ENCODE measurements around the gene DPP8.
"Not testable (repeated sequence)": the region's sequence is repeated elsewhere in the genome, so short reads cannot be mapped to it uniquely, and the experiment has no call there.

Gene DPP8

DNA sequence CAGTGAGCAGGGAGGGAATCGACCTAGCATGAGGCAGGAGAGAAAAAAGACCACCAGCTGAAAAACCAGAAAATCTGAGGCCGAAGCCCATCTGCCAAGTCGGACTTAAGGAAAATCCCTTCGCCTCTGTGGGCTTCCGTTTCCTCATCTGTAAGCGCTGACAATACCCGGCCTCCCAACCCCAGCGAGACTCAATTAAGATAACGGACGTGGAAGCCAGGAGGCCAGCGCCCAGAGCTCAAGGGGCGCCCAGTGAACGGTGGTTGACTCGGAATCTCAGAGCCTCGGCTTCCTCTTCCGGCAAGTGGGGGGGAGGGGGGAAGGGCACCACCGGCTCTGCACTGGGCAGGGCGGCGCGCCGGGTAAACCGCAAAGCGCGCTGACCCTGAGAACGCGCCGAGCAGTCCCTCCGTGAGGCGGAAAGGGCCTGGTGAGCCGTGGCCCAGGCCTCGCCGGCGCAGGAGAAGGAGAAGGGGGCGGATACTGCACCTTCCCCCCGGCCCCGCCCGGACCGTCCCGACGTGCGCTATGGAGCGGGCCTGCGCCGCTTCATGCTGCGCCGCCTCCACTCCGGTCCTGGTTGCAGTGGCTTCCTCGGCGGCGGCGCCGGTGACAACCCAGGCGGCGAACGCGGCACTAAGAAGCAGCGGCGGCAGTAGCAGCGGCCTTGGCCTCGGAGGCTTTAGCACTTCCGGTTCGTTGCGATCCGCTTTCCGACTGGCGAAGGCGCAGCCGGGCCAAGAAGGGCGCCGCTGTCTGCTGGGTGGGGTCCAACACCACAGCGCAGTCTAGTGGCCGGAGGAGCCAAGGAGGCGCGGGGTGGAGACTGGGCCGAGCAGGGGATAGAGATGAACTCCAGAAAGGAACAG lies at the start of gene DPP8:
Gene DPP8, minus strand, starts transcription at position 693 of the 869 bp plus-strand sequence. CDS start 5,136 bp downstream, outside the sequence.
- peak; percentile 91 to 94 for DNase-seq

DNA sequence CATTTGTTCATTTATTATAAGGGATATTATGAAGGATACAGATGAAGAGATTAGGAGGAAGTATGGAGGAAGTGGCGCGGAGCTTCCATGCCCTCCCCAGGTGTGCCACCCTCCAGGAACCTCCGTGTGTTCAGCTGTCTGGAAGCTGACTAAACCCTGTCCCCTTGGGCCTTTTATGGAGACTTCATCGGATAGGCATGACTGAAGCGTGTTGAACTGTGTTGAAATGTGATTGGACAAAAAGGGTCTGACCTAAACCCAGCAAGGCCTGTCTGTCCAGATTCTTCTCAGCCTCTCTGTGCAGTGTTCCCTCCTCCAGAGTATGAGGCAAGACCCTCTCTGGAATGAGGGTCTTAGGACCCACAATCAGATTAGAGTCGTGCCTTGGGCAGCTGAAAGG lies 44.4 kb upstream of the DPP8 start:
- no peak for DNase-seq

DNA sequence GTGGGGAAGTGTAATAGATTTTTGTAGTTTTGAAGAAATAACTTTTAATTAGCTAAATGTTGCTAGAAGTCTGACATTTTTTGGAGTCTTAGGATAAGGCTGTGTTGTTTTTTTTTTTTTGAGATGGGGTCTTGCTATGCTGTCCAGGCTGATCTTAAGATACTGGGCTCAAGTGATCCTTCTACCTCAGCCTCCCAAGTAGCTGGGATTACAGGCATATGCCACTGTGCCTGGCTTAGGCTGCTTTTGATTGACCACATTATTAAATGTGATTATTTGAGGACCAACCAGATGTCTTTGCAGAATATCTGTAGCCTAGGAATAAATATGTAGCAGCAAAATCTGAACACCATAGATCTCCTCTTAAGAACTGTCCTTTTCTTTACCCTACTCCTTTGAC lies 42.5 kb upstream of the DPP8 start:
- DNase-seq, result no peak

DNA sequence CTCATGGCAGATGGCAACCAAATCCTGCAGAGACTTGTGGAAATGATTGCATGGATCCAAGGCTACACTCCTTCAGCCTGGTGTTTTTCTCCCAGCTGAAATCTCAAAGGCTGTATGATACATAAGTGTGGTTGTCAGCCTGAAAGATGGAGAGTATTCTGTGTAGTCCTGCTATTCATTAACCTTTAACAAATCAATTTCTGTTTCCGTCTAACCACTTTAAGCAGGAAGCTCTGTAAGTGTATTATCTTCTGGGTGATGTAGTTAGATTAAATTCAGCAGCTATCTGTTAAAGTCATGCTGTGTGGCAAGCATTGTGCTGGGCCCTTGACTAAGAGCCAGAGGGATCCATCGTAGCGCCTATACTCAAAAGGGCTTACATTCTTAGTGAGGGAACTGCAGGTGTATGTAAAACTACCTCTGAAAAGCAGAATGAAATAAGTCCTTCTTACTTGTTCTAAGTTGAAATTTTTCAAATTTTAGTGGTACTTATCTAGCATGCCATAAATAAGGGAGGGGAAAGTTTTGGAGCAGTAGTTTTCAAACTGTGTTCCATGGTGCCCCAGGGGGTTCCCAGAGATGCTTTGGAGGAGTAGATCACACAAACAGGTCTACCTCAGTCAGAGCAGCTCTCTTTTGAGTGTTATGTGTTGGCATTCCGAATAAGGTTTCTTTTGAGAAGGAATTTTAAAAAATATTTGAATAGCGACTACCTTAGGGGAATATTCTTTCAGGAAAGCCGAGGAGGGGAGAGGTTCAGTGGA lies 41.7 kb upstream of the DPP8 start:
- DNase-seq, result no peak

DNA sequence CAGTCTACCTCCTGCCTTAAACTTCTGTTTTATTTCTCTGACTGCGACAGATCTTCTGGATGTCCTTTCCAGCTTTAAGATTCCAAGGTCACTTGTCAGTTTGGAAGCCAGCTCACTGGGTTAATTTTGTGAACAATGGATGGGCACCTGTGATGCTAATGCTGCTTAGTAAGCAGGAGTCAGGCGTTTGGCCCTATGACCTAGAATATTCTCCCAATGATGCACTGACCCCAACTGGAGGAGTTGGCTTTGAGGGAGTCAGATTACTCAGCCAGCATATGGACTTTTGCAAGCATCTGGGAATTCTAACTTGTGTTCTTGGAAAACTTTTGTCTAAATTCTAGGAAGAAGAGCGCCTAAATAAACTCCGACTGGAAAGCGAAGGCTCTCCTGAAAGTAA lies 40.8 kb upstream of the DPP8 start:
- DNase-seq, result no peak

DNA sequence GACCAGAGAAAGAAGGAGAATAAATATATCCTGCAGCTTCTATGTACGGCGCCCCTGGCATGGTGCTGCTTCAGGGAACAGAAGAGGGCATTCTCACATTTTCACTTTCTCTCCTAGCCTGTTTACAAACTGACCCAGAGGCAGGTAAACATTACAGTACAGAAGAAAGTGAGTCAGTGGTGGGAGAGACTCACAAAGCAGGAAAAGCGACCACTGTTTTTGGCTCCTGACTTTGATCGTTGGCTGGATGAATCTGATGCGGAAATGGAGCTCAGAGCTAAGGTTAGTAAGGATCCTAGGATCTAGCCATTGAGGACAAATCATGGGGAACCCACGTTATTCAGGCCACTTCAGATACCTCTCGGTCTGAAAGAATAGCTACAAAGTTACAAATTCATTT lies 39.1 kb upstream of the DPP8 start:
- DNase-seq, result no peak

DNA sequence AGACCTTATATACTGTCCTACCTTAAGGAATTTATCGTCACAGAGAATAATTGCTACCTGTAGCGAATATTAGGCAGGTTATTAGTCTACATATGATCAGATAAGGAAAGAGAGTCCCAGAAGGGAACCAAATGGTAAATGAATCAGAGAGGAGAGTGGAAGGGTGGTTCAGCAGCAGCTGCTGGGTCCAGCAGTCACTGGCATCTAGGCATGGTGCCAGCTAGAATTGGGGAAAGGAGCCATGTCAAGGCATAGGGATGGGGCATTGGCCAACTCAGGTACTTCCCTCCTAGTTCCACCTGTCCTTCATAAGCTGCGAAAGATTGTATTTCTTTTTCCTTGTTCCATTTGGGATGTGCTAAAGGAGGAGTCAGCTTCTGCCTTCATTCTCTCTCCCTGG lies 36.2 kb upstream of the DPP8 start:
- DNase-seq, result no peak

GRCh38 chr15:65552851-65553250 lies 35.4 kb upstream of the DPP8 start:
- not testable (repeated sequence) for DNase-seq

DNA sequence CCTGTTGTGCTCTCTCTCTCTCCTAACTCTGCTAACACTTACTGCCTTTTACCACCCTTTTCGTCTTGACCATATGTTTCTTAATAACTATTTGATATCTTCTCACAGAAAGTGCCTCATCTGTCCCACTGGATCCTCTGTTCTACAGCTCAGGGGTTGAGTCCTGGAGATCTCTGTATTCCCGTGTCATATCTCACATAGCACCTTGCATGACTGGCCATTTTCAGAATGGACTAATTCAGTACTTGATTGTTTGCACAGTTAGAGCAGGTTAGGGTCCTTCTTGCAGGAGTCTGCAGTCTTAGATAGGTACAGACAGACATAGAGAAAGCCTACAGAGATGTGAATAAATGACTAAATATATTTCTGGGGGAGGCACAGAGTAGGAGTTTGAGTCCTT lies 33.7 kb upstream of the DPP8 start:
- DNase-seq, result no peak

GRCh38 chr15:65550681-65551098 lies 33.2 kb upstream of the DPP8 start:
- no peak for DNase-seq

GRCh38 chr15:65549288-65549687 lies 31.8 kb upstream of the DPP8 start:
- DNase-seq, result not testable (repeated sequence)

GRCh38 chr15:65547841-65548240 lies 30.4 kb upstream of the DPP8 start:
- no peak for DNase-seq

DNA sequence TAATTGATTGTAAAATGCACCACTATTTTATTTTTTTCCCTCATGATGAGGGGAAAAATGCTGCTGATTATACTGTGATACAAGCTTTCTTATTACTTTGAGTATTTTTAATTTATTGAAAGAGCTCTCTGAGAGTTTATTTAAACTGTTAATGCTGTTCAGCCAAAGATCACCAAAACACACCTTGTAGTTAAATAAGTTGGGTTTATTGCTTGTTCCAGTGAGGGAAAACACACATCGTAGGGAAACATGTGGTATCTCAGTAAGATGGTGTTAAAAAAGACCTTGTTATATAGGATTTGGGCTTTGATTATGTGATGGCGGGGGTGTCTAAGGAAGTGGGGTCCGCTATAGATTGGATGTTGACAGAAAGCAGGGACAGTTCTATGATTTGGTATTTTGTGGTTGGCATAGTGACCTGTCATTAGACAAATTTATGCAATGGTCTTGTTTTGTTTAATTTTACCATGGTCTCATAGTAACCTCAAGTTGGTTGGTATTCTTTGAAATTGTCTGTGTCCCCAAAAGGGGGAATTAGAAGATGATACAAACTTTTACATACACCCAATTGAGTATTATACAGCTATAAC lies 23.8 kb upstream of the DPP8 start:
- DNase-seq, result no peak

DNA sequence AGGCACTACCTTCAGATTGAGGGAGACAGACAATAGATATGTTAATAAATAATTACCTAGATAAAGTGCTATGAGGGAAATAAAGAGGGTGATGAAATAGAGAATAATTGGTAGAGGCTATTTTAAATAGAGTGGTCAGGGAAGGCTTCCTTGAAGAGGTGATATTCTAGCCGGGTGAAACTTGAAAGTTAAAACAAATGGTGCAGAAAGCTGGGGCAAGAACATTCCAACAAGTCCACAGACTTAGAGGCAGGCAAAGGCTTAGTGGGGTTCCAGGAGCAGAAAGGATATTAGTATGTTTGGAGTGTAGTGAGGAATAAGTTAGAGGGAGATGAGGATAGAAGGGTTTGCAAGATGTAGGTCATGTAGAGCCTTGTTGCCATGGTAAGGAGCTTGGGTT lies 22.8 kb upstream of the DPP8 start:
- no peak for DNase-seq

DNA sequence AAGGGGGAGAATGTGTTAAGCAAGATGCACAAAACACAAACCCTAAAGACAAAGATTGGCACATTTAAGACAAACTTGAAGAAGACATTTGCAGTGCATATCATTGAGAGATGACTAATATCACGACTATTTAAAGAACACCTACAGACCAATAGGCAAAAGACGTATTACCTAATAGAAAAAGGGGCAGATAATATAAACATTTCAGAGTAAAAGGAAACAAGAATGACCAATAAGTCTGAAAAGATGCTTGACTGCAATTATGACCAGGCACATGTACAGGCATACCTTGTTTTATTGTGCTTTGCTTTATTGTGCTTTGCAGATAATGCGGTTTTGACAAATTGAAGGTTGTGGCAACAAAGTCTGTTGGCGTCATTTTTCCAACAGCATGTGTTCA lies 17.7 kb upstream of the DPP8 start:
- no peak for DNase-seq

GRCh38 chr15:65533057-65533756 lies 15.7 kb upstream of the DPP8 start:
- no peak for DNase-seq

DNA sequence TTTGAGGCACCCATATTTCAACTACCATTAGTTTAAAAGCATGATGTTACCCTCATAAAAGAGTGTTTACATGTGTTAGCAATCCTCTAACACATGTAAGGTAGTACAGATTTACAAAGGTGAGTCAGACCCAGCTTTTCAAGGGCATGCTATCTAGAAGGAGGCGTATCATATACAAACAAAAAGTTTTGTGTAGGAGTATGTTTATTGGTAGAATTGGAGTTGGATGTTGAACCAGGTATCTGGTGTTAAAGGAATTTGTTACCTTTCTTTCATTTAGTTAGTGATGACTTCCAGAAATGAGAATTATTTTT lies 15.2 kb upstream of the DPP8 start:
- DNase-seq, result no peak

- peak; percentile 86 to 89 for DNase-seq
Observed at GRCh38 chr15:65530318-65531111, 13.0 kb upstream of the DPP8 start, which contains the start of gene HACD3. TSS of gene HACD3 (plus strand) at chr15:65530463. CDS start at chr15:65530632, 169 bp downstream.

GRCh38 chr15:65529762-65530317 lies 12.4 kb upstream of the DPP8 start:
- DNase-seq, result no peak

GRCh38 chr15:65528461-65529060 lies 11.1 kb upstream of the DPP8 start:
- DNase-seq, result no peak

- no peak for DNase-seq
Observed at GRCh38 chr15:65525622-65526021, 8.1 kb upstream of the DPP8 start.

GRCh38 chr15:65524226-65524625 lies 6.7 kb upstream of the DPP8 start:
- no peak for DNase-seq
